Diencephalon (tissue), 1 donor: Measurements from ENCODE around the gene VPS36. TPM values are rescaled to one million over a fixed set of nuclear protein-coding genes. Genes with fewer than 3 reads are reported as not detected.

ENCODE experiments used
- small RNA-seq: library from RNA; depleted of rRNA; stranded (forward); fragments of <200 nt; gene quantifications from one replicate; pipeline ENCODE3, GENCODE V24; 2014
- total RNA-seq: library from RNA; depleted of rRNA; stranded (reverse); fragments of >200 nt; gene quantifications from one replicate; pipeline ENCODE4 v1.2.3, GENCODE V29; 2014

VPS36 gene
- total RNA-seq = 57.0 TPM

DNA sequence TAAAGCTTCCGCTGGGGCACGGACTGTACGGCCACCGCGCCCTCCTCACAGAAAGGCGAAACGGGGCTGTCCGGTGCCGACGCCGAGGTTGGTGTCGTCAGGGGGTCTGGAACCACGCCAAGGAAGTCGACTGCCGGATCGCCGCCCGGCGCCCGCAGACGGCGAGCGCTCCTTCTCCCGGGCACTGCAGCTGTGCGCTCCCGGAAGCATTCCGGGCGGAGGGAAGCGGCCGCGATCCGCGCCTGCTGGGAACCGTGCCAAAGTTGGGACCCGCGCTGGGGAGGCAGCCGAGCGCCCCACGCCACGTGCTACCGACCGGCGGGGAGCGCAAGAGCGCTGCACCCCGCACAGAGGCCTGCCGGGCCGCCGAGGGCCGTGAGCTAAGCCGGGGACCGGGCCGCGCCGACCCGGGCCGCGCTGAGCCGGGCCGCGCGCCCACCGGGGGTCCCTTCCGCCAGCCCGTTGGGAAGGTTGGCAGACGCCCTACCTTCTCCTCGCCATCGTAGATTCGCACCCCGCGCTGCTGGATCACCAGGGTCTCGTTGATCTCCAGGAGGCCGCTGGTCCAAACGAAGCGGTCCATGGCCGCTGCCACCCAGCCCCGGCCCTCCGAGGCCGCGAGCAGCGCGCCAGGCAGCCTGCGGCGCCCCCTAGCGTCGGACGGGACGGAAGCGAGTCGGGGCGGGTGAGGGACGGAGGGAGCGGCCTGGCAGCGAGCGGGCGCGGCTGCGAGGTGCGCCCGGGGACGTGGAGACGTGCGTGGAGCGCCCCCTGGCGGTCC, at the start of gene VPS36:
Gene VPS36 (minus strand): TSS at position 623 of the 781 bp plus-strand sequence. CDS start 40 bp downstream, at position 583.

GRCh38 chr13:52454820-52455676, 4.6 kb upstream of the VPS36 start, which contains the start of gene CKAP2:
Gene CKAP2 (plus strand): TSS chr13:52455478. CDS start chr13:52455557, 79 bp downstream.

GRCh38 chr13:52405767-52406494, 44.5 kb downstream of the VPS36 start, which contains the start of gene THSD1:
Gene THSD1 (minus strand): TSS chr13:52406172. CDS start chr13:52402600, 3,572 bp downstream.

Small RNAs within 50 kb of the gene (small RNA-seq; reads per million reads assigned to genes)
- gene RNY4P24 = not detected

Other genes with a start within 250 kb of the VPS36 start
- 12.7 TPM for gene THSD1, start 44.5 kb downstream of the VPS36 start, total RNA-seq
- gene CKAP2, start 4.8 kb upstream of the VPS36 start, total RNA-seq = 36.2 TPM
- 15.5 TPM for gene HNRNPA1L2, start 191.8 kb upstream of the VPS36 start, total RNA-seq
- gene SUGT1, start 202.2 kb upstream of the VPS36 start, total RNA-seq = 75.7 TPM